Fibroblast of lung (primary cell): ENCODE data around the gene SLC16A4.
"Not testable (repeated sequence)": the region's sequence is repeated elsewhere in the genome, so short reads cannot be mapped to it uniquely, and the experiment has no call there.

Source experiments
- EZH2 ChIP-seq: IDR thresholded peaks from 2 replicates; pipeline ENCODE4 v1.5.1; 2012; ENCODE audit warnings: low read length, control low read depth, mild to moderate bottlenecking; ENCODE audit errors: missing control alignments
- TF ChIP-seq, protein P1 (sequence below), 2 donors: IDR thresholded peaks in 1 of 2; conservative IDR thresholded peaks in 1 of 2; 1 replicate in 1 of 2; 2 replicates in 1 of 2; pipeline ENCODE4 v1.5.1; 2011 to 2012; ENCODE audit warnings: low read length in 2 of 2, control low read depth in 1 of 2, inconsistent platforms in 1 of 2, low read depth in 1 of 2, mild to moderate bottlenecking in 1 of 2

DNA sequence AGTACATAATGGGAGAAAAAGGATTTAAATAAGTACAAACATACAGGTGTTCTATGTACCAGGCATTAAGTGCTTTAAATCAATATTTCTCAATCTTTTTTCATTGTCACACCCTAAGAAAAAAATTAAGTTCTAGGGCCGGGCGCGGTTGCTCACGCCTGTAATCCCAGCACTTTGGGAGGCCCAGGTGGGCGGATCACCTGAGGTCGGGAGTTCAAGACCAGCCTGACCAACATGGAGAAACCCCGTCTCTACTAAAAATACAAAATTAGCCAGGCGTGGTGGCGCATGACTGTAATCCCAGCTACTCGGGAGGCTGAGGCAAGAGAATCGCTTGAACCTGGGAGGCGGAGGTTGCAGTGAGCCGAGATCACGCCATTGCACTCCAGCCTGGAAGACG is 15.6 kb upstream of the SLC16A4 start:
- TF ChIP-seq, protein P1, sequence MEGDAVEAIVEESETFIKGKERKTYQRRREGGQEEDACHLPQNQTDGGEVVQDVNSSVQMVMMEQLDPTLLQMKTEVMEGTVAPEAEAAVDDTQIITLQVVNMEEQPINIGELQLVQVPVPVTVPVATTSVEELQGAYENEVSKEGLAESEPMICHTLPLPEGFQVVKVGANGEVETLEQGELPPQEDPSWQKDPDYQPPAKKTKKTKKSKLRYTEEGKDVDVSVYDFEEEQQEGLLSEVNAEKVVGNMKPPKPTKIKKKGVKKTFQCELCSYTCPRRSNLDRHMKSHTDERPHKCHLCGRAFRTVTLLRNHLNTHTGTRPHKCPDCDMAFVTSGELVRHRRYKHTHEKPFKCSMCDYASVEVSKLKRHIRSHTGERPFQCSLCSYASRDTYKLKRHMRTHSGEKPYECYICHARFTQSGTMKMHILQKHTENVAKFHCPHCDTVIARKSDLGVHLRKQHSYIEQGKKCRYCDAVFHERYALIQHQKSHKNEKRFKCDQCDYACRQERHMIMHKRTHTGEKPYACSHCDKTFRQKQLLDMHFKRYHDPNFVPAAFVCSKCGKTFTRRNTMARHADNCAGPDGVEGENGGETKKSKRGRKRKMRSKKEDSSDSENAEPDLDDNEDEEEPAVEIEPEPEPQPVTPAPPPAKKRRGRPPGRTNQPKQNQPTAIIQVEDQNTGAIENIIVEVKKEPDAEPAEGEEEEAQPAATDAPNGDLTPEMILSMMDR (conservative IDR thresholded peaks at IDR 0.05 in 1 of 2, IDR thresholded peaks at IDR 0.05 in 1 of 2; ENCODE audit: low read depth in 1 of 2, low read length in 2 of 2): not testable (repeated sequence)
- not testable (repeated sequence) for TF ChIP-seq EZH2
